Measurements from ENCODE around the gene RPS6KA2. TPM values are rescaled to one million over a fixed set of nuclear protein-coding genes. Genes with fewer than 3 reads are reported as not detected.
A peak's percentile ranks its signal among the peaks of the same experiment; 100 is the strongest.

The RPS6KA2 gene
- total and polyA plus RNA-seq, 2 donors (not counting 1 experiment from before 2014, with no cell fraction given), result 2.2 to 16.0 TPM

- Histone ChIP-seq H3K4me3 (ENCODE audit: control extremely low read depth in 1 of 5, extremely low read depth in 1 of 5, insufficient read depth in 1 of 5, low read depth in 2 of 5, low read length in 4 of 5) (no peak overlapping the region), H3K4me1 (ENCODE audit: control insufficient read depth in 2 of 2, insufficient read depth in 2 of 2, low read length in 2 of 2) (peaks cover 14 to 17% of the 10 kb centered on the region in 2 donors), H3K36me3 (replicated peaks in 1 of 2; ENCODE audit: control extremely low read depth in 1 of 2, control insufficient read depth in 1 of 2, extremely low read depth in 1 of 2, insufficient read depth in 2 of 2, low read length in 1 of 2) (no peaks in the 10 kb centered on the region), H2AFZ (ENCODE audit: insufficient read depth, low read depth, low read length, poor library complexity, severe bottlenecking) (no peak overlapping the region), H3K79me2 (ENCODE audit: control insufficient read depth, insufficient read depth, low read length) (no peaks in the 10 kb centered on the region), H3K9ac (ENCODE audit: low read length) (no peak overlapping the region), H3K4me2 (replicated peaks; ENCODE audit: low read depth, low read length, poor library complexity, severe bottlenecking) (no peak overlapping the region), H3K9me3 (ENCODE audit: control extremely low read depth in 1 of 3, control insufficient read depth in 2 of 3, insufficient read depth in 1 of 3, low read length in 2 of 3) (peaks cover 0 to 26% (median 6%) of the 10 kb centered on the region in 3 donors), H3K27me3 (replicated peaks in 1 of 4; ENCODE audit: control extremely low read depth in 1 of 4, control insufficient read depth in 3 of 4, insufficient read depth in 4 of 4, low read length in 3 of 4) (no peaks in the 10 kb centered on the region), H3K27ac (ENCODE audit: low read length in 2 of 2) (no peak overlapping the region), H4K20me1 (ENCODE audit: control insufficient read depth, insufficient read depth, low read length, poor library complexity, severe bottlenecking) (no peaks in the 10 kb centered on the region)
- DNase-seq (no peak), ATAC-seq (ENCODE audit: low read depth) (no peak)
- ChIA-PET CTCF (no interaction called here), POLR2A (no interaction called here)
- intact Hi-C loops (cut with micrococcal nuclease), result no loop called here
- H3K9me3 Mint-ChIP-seq (ENCODE audit: insufficient read depth), result peaks cover 2% of the 10 kb centered on the region
- TF ChIP-seq CTCF (IDR thresholded peaks at IDR 0.05), result no peak
- TF ChIP-seq EZH2 (IDR thresholded peaks at IDR 0.05; ENCODE audit: borderline replicate concordance, insufficient read depth, low read depth, low read length, poor library complexity, severe bottlenecking), result no peak
- peaks cover 19% of the 10 kb centered on the region for H3K4me1 Mint-ChIP-seq
- H3K27me3 Mint-ChIP-seq, result no peaks in the 10 kb centered on the region
- peak overlapping the region; percentile 11 for H3K27ac Mint-ChIP-seq
- no peak overlapping the region for H3K4me3 Mint-ChIP-seq
- 91% methylated on average over 14 of the region's 18 CpGs for WGBS (ENCODE audit: insufficient coverage)
Observed at GRCh38 chr6:166490671-166491500, 136.2 kb downstream of the RPS6KA2 start.

All from B cell (primary cell).